Caco-2 (cell line): ENCODE measurements around the gene DYNC2H1. TPM values are rescaled to one million over a fixed set of nuclear protein-coding genes. Genes with fewer than 3 reads are reported as not detected.

Experiments used
- BruUV-seq: library from RNA; stranded (reverse); fragments of 400-500 nt; replicated peaks from 2 replicates; lab custom pipeline; 2021; lab: Mats Ljungman, UMichigan
- CTCF ChIA-PET: fragments of 300-600 bp; sonication (Branson Sonifier 250); formaldehyde crosslinking; loops from one replicate; lab custom pipeline; 2022; ENCODE audit warnings: antibody characterized with exemption; lab: Charles Lee
- POLR2A ChIA-PET: fragments of 300-600 bp; sonication (Branson Sonifier 250); formaldehyde crosslinking; loops from one replicate; lab custom pipeline; 2022; ENCODE audit warnings: antibody characterized with exemption; lab: Charles Lee
- DNase-seq, 2 experiments: peaks; one replicate each; pipeline versions ENCODE4 v3.0.0 to v3.0.0-alpha.2; 2020 to 2022
- H3K27me3 ChIP-seq: replicated peaks from 2 replicates; pipeline ENCODE4 v1.6.0; 2011; ENCODE audit warnings: low read length; ENCODE audit not compliant: control insufficient read depth, insufficient read depth
- H3K36me3 ChIP-seq: 2 replicates; pipeline ENCODE4 v1.5.1; 2011; ENCODE audit warnings: low read length; ENCODE audit not compliant: control insufficient read depth, insufficient read depth
- H3K4me1 ChIP-seq: fragments of 250-450 bp; sonication (Bioruptor Pico); 2 replicates; pipeline ENCODE4 v1.5.1; 2020; ENCODE audit warnings: mild to moderate bottlenecking
- H3K4me3 ChIP-seq: 2 replicates; pipeline ENCODE4 v1.5.1; 2011; ENCODE audit warnings: low read depth, mild to moderate bottlenecking, control low read depth, low read length
- H3K9me3 ChIP-seq: fragments of 250-450 bp; sonication (Bioruptor Pico); 2 replicates; pipeline ENCODE4 v1.5.1; 2020; ENCODE audit warnings: mild to moderate bottlenecking, moderate library complexity
- H3K27ac Mint-ChIP-seq: one replicate; pipeline ENCODE4 v1.8.0; 2022; ENCODE audit warnings: mixed read lengths; ENCODE audit not compliant: unreplicated experiment
- H3K27me3 Mint-ChIP-seq: one replicate; pipeline ENCODE4 v1.8.0; 2022; ENCODE audit warnings: mixed read lengths; ENCODE audit not compliant: insufficient read depth, unreplicated experiment
- H3K36me3 Mint-ChIP-seq: one replicate; pipeline ENCODE4 v1.8.0; 2022; ENCODE audit warnings: mild to moderate bottlenecking, mixed read lengths; ENCODE audit not compliant: insufficient read depth, unreplicated experiment
- H3K4me1 Mint-ChIP-seq: one replicate; pipeline ENCODE4 v1.8.0; 2022; ENCODE audit warnings: low read depth, mixed read lengths; ENCODE audit not compliant: unreplicated experiment
- H3K4me3 Mint-ChIP-seq: one replicate; pipeline ENCODE4 v1.8.0; 2022; ENCODE audit warnings: mild to moderate bottlenecking, moderate library complexity, mixed read lengths; ENCODE audit not compliant: unreplicated experiment
- H3K9me3 Mint-ChIP-seq: one replicate; pipeline ENCODE4 v1.8.0; 2022; ENCODE audit warnings: mixed read lengths; ENCODE audit not compliant: unreplicated experiment
- intact Hi-C: fragments of 100-400 bp; cut with micrococcal nuclease; formaldehyde crosslinking; loops from one replicate; pipeline ENCODE4 v1.10.0; 2022; ENCODE audit not compliant: unreplicated experiment
- total RNA-seq: library from RNA; stranded (reverse); gene quantifications from 2 replicates; pipeline ENCODE4 v1.2.3, GENCODE V29; 2022
- TF ChIP-seq, protein P1 (sequence below), 2 experiments: fragments of 200-600 bp in 1 of 2; IDR thresholded peaks; 1 replicate in 1 of 2; 2 replicates in 1 of 2; pipeline versions ENCODE4 v1.5.1 to v1.8.0; 2011 to 2022; ENCODE audit warnings: antibody characterized with exemption in 1 of 2, control low read depth in 1 of 2, inconsistent platforms in 1 of 2, low read depth in 1 of 2, low read length in 1 of 2, mild to moderate bottlenecking in 1 of 2, moderate library complexity in 1 of 2; ENCODE audit not compliant: insufficient read depth in 1 of 2, severe bottlenecking in 1 of 2, unreplicated experiment in 1 of 2

DYNC2H1 gene
- total RNA-seq, 1 experiment from 2014 or later, result 6.5 TPM

DNA sequence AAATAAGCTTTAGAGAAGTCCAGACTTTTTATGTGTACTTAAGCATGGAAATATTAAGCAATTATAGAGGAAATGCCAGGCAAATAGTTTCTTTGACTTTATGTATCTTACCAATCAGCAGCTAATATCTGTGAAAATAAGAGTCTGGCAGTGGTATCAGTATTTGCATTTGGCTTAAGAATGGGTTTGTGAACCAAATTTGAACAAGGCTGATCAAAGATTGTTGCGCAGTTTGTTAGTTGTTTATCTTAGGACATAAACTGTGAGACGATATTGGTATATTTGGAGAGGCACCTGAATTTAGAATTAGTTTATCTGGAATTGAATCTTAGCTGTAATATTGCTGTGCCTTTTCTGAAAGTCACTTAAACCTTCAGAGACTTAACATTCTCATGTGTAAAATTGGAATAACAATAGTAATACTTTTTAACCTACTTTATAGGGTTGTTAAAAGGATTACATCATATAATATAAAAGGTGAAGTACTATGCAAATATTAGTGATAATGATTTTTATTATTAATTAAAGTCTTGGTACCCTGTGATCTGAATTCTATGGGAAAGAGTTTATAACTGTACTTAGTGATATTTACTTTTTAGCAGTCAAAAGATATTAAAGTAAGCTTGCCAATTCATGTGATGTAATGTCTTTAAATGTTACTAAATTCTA lies 66.4 kb downstream of the DYNC2H1 start:
- Mint-ChIP-seq H3K4me3 (no peak overlapping the region), H3K27me3 (no peaks in the 10 kb centered on the region), H3K36me3 (no peaks in the 10 kb centered on the region), H3K9me3 (no peaks in the 10 kb centered on the region), H3K27ac (no peak overlapping the region), H3K4me1 (no peaks in the 10 kb centered on the region)
- POLR2A ChIA-PET, result no interaction called here
- BruUV-seq, result no TSS peak
- no peaks in the 10 kb centered on the region for H3K27me3 ChIP-seq
- no peaks in the 10 kb centered on the region for H3K36me3 ChIP-seq
- no peaks in the 10 kb centered on the region for H3K4me1 ChIP-seq
- H3K4me3 ChIP-seq, result no peak overlapping the region
- no peak for DNase-seq
- H3K9me3 ChIP-seq, result no peaks in the 10 kb centered on the region
- intact Hi-C loops, result no loop called here
- TF ChIP-seq, protein P1, sequence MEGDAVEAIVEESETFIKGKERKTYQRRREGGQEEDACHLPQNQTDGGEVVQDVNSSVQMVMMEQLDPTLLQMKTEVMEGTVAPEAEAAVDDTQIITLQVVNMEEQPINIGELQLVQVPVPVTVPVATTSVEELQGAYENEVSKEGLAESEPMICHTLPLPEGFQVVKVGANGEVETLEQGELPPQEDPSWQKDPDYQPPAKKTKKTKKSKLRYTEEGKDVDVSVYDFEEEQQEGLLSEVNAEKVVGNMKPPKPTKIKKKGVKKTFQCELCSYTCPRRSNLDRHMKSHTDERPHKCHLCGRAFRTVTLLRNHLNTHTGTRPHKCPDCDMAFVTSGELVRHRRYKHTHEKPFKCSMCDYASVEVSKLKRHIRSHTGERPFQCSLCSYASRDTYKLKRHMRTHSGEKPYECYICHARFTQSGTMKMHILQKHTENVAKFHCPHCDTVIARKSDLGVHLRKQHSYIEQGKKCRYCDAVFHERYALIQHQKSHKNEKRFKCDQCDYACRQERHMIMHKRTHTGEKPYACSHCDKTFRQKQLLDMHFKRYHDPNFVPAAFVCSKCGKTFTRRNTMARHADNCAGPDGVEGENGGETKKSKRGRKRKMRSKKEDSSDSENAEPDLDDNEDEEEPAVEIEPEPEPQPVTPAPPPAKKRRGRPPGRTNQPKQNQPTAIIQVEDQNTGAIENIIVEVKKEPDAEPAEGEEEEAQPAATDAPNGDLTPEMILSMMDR (IDR thresholded peaks at IDR 0.05; ENCODE audit: insufficient read depth in 1 of 2, low read depth in 1 of 2, low read length in 1 of 2, severe bottlenecking in 1 of 2, unreplicated experiment in 1 of 2), result no peak
- CTCF ChIA-PET, result no interaction called here

GRCh38 chr11:103183981-103184611 lies 74.9 kb downstream of the DYNC2H1 start:
- intact Hi-C loops, result no loop called here
- TF ChIP-seq, protein P1 (IDR thresholded peaks at IDR 0.05; ENCODE audit: insufficient read depth in 1 of 2, low read depth in 1 of 2, low read length in 1 of 2, severe bottlenecking in 1 of 2, unreplicated experiment in 1 of 2), result no peak
- Histone ChIP-seq H3K27me3 (no peaks in the 10 kb centered on the region), H3K36me3 (no peaks in the 10 kb centered on the region), H3K4me3 (no peak overlapping the region), H3K4me1 (no peaks in the 10 kb centered on the region), H3K9me3 (no peaks in the 10 kb centered on the region)
- H3K4me3 Mint-ChIP-seq, result no peak overlapping the region
- ChIA-PET CTCF (no interaction called here), POLR2A (no interaction called here)
- no peak for DNase-seq
- no peaks in the 10 kb centered on the region for H3K4me1 Mint-ChIP-seq
- no peaks in the 10 kb centered on the region for H3K9me3 Mint-ChIP-seq
- H3K27ac Mint-ChIP-seq, result no peak overlapping the region
- no peaks in the 10 kb centered on the region for H3K36me3 Mint-ChIP-seq
- no peaks in the 10 kb centered on the region for H3K27me3 Mint-ChIP-seq
- no TSS peak for BruUV-seq

GRCh38 chr11:103202048-103202651 lies 92.9 kb downstream of the DYNC2H1 start:
- Mint-ChIP-seq H3K36me3 (no peaks in the 10 kb centered on the region), H3K27ac (no peak overlapping the region), H3K9me3 (no peaks in the 10 kb centered on the region), H3K27me3 (no peaks in the 10 kb centered on the region), H3K4me3 (no peak overlapping the region), H3K4me1 (no peaks in the 10 kb centered on the region)
- H3K4me3 ChIP-seq, result no peak overlapping the region
- no peaks in the 10 kb centered on the region for H3K4me1 ChIP-seq
- CTCF ChIA-PET, result no interaction called here
- no peaks in the 10 kb centered on the region; the same call in 1 of the 2 replicates for H3K36me3 ChIP-seq
- peak in 1 of 2 experiments; percentile 47 for DNase-seq
- intact Hi-C loops, result loop anchor here (1.0 kb wide), 1 partner anchor 399 kb away; no protein-coding TSS in a partner anchor
- H3K9me3 ChIP-seq, result no peaks in the 10 kb centered on the region; the same call in 1 of the 2 replicates
- no peaks in the 10 kb centered on the region for H3K27me3 ChIP-seq
- BruUV-seq, result no TSS peak
- POLR2A ChIA-PET, result no interaction called here
- TF ChIP-seq, protein P1 (IDR thresholded peaks at IDR 0.05; ENCODE audit: insufficient read depth in 1 of 2, low read depth in 1 of 2, low read length in 1 of 2, severe bottlenecking in 1 of 2, unreplicated experiment in 1 of 2), result peak; percentile 63 to 85
